Caki2 (cell line): ENCODE data around the gene CPE. TPM values are rescaled to one million over a fixed set of nuclear protein-coding genes. Genes with fewer than 3 reads are reported as not detected.
"Not testable (repeated sequence)": the region's sequence is repeated elsewhere in the genome, so short reads cannot be mapped to it uniquely, and the experiment has no call there.

Experiments
- DNase-seq: peaks from one replicate; pipeline ENCODE4 v3.0.0-alpha.2; 2015; ENCODE audit warnings: low read depth
- in situ Hi-C: cut with HindIII; loops from 2 replicates; pipeline ENCODE4 v1.10.0; 2016; ENCODE audit warnings: low sequenced_read_pairs, low pct_unique_long_range_greater_than_20kb, mixed read lengths
- total RNA-seq: library from RNA; depleted of rRNA; stranded (reverse); fragments of >200 nt; shearing (Covaris generic); gene quantifications from 2 replicates; pipeline ENCODE4 v1.2.3, GENCODE V29; 2014; ENCODE audit warnings: low replicate concordance

CPE gene
- total RNA-seq, 1 experiment from 2014 or later: 4.7 TPM

- in situ Hi-C loops: no loop called here
- no peak for DNase-seq
Measured at GRCh38 chr4:165477799-165478198, 99.0 kb downstream of the CPE start.

DNA sequence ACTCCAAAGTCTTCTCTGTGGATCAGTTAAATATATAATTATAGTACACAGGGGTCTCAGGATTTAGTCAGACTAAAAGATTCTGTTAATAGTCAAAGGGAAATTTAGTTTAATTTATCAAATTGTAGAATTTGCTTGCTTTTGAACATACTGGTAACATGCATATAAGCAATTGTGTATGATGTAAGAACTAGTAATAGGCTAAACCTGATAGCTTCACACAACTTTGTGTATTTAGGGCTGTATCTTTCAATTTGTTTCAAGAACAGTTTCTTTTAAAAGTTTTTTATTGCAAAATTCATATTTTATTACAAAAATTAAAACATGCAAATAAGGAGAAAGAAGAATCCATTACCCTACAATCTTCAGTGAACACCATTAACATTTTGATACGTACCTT, 99.5 kb downstream of the CPE start:
- in situ Hi-C loops: no loop called here

GRCh38 chr4:165481053-165481835, 102.4 kb downstream of the CPE start:
- no peak for DNase-seq
- in situ Hi-C loops: no loop called here

More for the DNA sequence above, 99.5 kb downstream of the CPE start:
- DNase-seq: no peak

- no peak for DNase-seq
- in situ Hi-C loops: no loop called here
Measured at GRCh38 chr4:165489786-165490185, 111.0 kb downstream of the CPE start.

DNA sequence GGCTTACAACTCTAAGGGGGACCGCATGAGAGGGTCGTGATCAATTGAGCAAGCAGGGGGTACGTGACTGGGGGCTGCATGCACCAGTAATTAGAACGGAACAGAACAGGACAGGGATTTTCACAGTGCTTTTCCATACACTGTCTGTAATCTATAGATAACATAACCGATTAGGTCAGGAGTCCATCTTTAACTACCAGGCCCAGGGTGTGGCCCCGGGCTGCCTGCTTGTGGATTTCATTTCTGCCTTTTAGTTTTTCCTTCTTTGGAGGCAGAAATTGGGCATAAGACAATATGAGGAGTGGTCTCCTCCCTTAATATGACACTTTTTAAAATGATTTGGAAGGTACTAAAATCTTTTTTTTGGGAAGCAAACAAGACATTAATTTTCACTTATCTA, 113.8 kb downstream of the CPE start:
- in situ Hi-C loops, DNase-seq: not testable (repeated sequence)

DNA sequence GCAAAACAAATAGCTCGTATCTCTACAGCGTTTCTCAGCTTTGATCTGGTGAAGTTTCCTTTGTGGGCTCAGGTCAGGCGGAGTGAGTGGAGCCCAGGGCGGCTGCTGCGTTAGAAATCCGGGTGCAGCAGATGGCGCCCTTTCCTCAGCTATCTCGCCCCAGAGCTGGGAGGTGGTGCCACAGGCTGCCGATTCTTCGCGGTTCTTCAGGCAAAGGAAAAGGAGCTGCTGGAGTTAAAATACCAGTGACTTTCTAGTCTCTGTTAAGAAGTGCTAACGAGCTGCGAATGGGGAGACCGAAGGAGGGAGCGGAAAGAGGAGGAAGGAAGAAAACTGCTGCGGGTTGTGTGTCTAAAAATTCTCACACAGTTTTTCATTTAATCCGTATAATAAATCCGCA, 114.6 kb downstream of the CPE start:
- in situ Hi-C loops: no loop called here
- peak; percentile 51 for DNase-seq

DNA sequence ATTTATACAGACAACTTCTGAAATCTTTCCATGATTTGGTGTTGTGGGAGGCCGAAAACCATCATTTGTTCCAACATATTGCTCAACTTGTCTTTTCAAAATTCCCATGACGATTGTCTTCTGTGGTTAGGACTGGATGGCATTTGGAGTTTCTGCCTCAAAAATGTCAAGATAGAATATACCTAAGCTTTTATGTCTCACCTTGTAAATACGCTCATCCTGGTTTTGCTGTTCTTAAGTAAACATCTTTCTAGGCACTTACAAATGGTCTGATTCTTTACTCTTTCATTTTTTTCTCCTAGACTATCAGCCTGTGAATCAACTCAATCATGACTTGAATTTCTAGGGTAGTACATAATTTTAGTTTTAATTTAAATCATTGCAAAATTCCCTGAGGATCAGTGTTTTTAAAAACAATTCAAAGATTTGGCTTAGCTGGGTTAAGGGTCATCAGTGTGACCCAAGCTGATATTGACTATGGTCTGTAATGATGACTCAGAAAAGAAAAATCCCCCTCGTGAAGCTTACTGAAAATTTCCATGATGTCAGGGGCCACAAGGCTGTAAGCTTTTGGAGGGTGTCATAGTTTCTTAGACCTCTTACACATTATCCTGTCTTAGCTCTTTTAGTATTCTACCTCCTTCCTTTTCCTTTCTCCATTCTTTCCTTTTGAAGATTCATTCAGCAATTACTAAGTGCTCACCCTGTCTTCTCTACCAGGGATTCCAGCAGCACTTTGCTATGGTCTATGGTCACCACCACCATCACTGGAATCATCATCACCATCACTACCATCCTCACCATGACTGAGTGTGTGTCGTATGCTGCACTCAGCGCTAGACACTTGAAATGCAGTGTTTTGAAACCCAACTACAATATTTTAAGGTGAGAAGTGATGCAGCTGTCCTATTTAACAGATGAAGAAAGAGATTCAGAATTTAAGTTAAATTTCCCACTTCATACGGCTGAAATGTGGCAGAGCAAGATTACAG, 124.4 kb downstream of the CPE start:
- in situ Hi-C loops: no loop called here
- DNase-seq: peak; percentile 45

DNA sequence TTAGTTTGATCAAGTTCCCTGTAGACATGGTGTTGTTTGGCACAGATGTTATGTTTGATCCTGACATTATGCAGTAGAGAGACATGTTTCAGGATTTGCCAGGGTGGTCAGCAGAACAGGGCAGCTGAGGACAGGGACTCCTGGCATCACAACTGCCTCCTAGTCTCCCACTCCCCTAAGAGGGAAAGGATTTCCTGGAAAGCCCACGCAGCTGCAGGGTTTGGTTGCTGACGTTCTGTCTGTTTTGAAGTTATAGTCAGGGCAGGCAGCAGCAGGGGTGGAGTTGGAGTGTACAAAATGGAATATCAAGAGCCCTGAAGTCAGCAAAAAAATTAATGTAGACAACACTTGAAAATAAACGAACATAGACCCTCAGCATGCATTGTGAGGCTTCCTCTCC, 125.4 kb downstream of the CPE start:
- in situ Hi-C loops: no loop called here
- no peak for DNase-seq

DNA sequence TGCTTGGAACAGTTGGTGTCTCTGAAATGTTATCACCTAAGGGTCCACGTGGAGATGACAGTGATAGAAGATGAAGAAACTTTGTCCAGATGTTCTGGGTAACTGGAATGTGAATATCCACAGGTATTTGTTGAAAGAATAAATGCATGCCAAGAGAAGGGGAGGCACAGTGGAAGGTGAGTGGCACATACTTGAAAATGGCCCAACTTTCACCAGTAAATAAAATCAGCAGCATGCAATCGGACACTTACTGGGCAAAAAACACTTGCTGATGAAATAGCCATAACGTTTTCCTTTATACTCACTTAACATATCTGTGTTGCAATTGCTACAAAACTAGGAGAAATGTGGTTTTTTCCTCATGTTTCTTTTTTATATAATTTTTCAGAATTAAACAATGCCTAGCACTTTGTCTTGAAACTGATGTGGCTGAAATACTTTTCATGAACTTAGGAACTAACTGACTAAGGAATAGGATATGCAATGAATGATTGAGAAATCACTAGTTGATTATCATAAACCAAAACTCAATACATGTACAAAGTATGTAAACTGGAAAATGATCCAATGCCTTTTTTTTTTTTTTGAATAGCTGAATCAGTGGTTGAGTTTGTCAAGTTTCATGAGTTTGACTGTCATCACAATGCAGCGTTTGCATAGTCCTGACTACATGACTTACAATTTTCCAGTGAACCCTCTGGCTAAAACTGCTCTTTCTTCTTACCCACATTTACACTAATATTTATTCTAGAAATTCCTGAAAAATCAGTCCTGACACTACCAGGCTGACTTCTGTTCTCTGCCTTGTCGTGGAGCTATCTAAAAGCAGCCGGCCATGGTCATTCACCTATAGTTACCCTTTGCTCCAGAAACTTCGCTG, 127.4 kb downstream of the CPE start:
- in situ Hi-C loops: no loop called here
- DNase-seq: no peak

- DNase-seq: no peak
- in situ Hi-C loops: no loop called here
Measured at GRCh38 chr4:165506849-165507248, 128.0 kb downstream of the CPE start.

- DNase-seq: no peak
- in situ Hi-C loops: no loop called here
Measured at GRCh38 chr4:165507381-165507780, 128.6 kb downstream of the CPE start.

- in situ Hi-C loops: no loop called here
- no peak for DNase-seq
Measured at GRCh38 chr4:165508372-165509120, 129.7 kb downstream of the CPE start.

- in situ Hi-C loops: no loop called here
- no peak for DNase-seq
Measured at GRCh38 chr4:165512424-165512823, 133.6 kb downstream of the CPE start.

DNA sequence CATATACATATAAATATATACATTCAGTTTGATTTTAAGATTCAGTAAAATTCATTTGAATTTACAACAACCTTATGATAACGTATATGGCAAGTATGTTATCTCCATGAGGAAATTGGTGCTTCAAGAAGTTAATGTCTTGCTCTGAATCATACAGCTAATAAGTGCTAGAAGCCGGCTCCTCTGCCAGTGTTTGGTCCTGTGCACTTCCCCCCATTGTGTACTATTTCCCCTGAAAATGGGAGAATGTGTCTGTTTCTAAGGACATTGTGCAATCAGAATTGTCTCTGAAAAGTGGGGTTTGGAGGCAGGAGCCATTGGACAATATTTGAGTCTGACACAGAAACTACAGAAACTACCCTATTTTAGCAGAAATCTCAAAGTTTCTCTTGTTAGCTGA, 135.9 kb downstream of the CPE start:
- in situ Hi-C loops: no loop called here
- no peak for DNase-seq

GRCh38 chr4:165515201-165515600, 136.4 kb downstream of the CPE start:
- no peak for DNase-seq
- in situ Hi-C loops: no loop called here

GRCh38 chr4:165516281-165516833, 137.5 kb downstream of the CPE start:
- in situ Hi-C loops: no loop called here
- DNase-seq: no peak

DNA sequence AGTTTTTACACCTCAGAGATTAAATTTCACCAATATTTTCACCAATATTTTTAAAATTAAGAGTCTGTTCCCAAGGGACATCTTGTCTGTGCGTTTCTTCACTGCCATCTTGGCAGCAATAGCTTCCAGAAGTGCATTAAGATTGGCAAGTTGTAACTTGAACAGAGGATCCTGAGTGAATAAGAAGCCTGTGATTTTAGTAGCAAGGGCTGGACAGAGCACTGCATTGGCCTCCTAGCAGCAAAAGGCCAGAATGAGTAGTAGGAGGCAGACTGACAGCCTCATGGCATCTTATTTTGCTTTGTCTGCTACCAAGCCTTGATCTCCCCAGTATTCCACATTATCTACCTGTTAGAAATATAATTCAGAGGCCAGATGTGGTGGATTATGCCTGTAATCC, 138.4 kb downstream of the CPE start:
- in situ Hi-C loops: no loop called here
- no peak for DNase-seq
